Loucy (cell line): ENCODE data around the gene CCDC47.

Experiments used
- H2AFZ ChIP-seq: fragments of 200-600 bp; sonication (generic); 2 replicates; pipeline ENCODE4 v1.6.0; 2016; ENCODE audit warnings: antibody characterized with exemption, mild to moderate bottlenecking, low read length, moderate library complexity
- H3F3A ChIP-seq: fragments of 200-600 bp; 2 replicates; pipeline ENCODE4 v1.6.0; 2016; ENCODE audit warnings: antibody characterized with exemption, low read depth, mild to moderate bottlenecking
- H3K27me3 ChIP-seq: fragments of 200-600 bp; sonication (generic); 2 replicates; pipeline ENCODE4 v1.6.1; 2014; ENCODE audit warnings: low read length, mild to moderate bottlenecking; ENCODE audit not compliant: insufficient read depth, poor library complexity, severe bottlenecking
- H3K36me3 ChIP-seq: fragments of 200-600 bp; sonication (generic); 2 replicates; pipeline ENCODE4 v1.6.1; 2016; ENCODE audit warnings: low read length; ENCODE audit not compliant: insufficient read depth
- H3K4me1 ChIP-seq: fragments of 200-600 bp; sonication (generic); 2 replicates; pipeline ENCODE4 v1.5.1; 2014; ENCODE audit warnings: low read length, mild to moderate bottlenecking; ENCODE audit not compliant: insufficient read depth, poor library complexity, severe bottlenecking
- H3K4me2 ChIP-seq: fragments of 200-600 bp; sonication (generic); 2 replicates; pipeline ENCODE4 v1.6.0; 2014; ENCODE audit warnings: antibody characterized with exemption, low read length, low read depth, mild to moderate bottlenecking; ENCODE audit not compliant: poor library complexity, severe bottlenecking
- H3K4me3 ChIP-seq: fragments of 200-600 bp; sonication (generic); 2 replicates; pipeline ENCODE4 v1.5.1; 2014; ENCODE audit warnings: low read length, mild to moderate bottlenecking, mixed read lengths; ENCODE audit not compliant: poor library complexity, severe bottlenecking
- H3K79me2 ChIP-seq: fragments of 200-600 bp; sonication (generic); 2 replicates; pipeline ENCODE4 v1.6.1; 2014; ENCODE audit warnings: low read length; ENCODE audit not compliant: insufficient read depth
- H3K9ac ChIP-seq: fragments of 200-600 bp; sonication (generic); 2 replicates; pipeline ENCODE4 v1.6.0; 2014; ENCODE audit warnings: mild to moderate bottlenecking, low read depth, low read length, moderate library complexity; ENCODE audit not compliant: poor library complexity, severe bottlenecking
- H3K9me2 ChIP-seq: fragments of 200-600 bp; sonication (generic); replicated peaks from 2 replicates; pipeline ENCODE4 v1.6.1; 2016; ENCODE audit warnings: low read depth, low read length, mixed read lengths
- H3K9me3 ChIP-seq: fragments of 200-600 bp; sonication (generic); 2 replicates; pipeline ENCODE4 v1.6.1; 2014; ENCODE audit warnings: mild to moderate bottlenecking, antibody characterized with exemption, low read length, low read depth; ENCODE audit not compliant: insufficient read depth
- H4K20me1 ChIP-seq: fragments of 200-600 bp; sonication (generic); 2 replicates; pipeline ENCODE4 v1.6.0; 2014; ENCODE audit warnings: antibody characterized with exemption, low read length, mild to moderate bottlenecking; ENCODE audit not compliant: insufficient read depth, poor library complexity, severe bottlenecking
- EZH2phosphoT487 ChIP-seq: fragments of 200-600 bp; IDR thresholded peaks from 2 replicates; pipeline ENCODE4 v1.6.1; 2018; ENCODE audit warnings: antibody characterized with exemption, mild to moderate bottlenecking, moderate library complexity, borderline replicate concordance
- TF ChIP-seq, protein P1 (sequence below): fragments of 200-600 bp; sonication (generic); conservative IDR thresholded peaks from 2 replicates; pipeline ENCODE4 v1.5.1; 2014; ENCODE audit warnings: mild to moderate bottlenecking, antibody characterized with exemption, low read length

The CCDC47 gene

DNA sequence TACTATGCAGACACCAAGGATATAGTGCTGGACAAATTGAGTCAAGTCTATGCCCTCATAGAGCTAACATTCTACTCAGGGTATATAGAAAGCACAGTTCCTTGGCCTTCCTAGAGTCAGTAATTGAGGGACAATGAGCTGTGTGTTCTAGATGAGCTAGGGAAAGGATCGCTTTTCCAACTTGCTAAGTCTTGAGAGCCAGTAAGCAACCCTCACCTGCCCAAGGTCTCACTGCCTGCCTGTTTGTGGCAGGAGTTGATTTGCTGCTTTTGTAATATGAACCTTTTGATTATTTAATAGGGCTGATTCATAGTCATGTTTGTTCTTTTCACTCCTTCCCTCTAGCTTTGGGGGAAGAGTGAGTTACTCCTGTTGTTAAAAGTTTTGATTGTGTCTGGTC is 7.1 kb upstream of the CCDC47 start:
- TF ChIP-seq, protein P1, sequence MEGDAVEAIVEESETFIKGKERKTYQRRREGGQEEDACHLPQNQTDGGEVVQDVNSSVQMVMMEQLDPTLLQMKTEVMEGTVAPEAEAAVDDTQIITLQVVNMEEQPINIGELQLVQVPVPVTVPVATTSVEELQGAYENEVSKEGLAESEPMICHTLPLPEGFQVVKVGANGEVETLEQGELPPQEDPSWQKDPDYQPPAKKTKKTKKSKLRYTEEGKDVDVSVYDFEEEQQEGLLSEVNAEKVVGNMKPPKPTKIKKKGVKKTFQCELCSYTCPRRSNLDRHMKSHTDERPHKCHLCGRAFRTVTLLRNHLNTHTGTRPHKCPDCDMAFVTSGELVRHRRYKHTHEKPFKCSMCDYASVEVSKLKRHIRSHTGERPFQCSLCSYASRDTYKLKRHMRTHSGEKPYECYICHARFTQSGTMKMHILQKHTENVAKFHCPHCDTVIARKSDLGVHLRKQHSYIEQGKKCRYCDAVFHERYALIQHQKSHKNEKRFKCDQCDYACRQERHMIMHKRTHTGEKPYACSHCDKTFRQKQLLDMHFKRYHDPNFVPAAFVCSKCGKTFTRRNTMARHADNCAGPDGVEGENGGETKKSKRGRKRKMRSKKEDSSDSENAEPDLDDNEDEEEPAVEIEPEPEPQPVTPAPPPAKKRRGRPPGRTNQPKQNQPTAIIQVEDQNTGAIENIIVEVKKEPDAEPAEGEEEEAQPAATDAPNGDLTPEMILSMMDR, result no peak
- TF ChIP-seq EZH2phosphoT487, result no peak
- no peaks in the 10 kb centered on the region for H3K9me2 ChIP-seq
- H3K9me3 ChIP-seq, result no peaks in the 10 kb centered on the region
- no peaks in the 10 kb centered on the region for H3K27me3 ChIP-seq
- H3F3A ChIP-seq, result no peaks in the 10 kb centered on the region
- peaks cover 17% of the 10 kb centered on the region; the same call in 1 of the 2 replicates for H3K36me3 ChIP-seq
- H3K4me3 ChIP-seq, result peak overlapping the region; percentile 56
- H3K79me2 ChIP-seq, result peaks cover 99% of the 10 kb centered on the region
- H3K4me1 ChIP-seq, result peaks cover 73% of the 10 kb centered on the region
- H3K4me2 ChIP-seq, result peak overlapping the region; percentile 93
- H3K9ac ChIP-seq, result peak overlapping the region; percentile 14
- H4K20me1 ChIP-seq, result peaks cover 93% of the 10 kb centered on the region
- no peak overlapping the region for H2AFZ ChIP-seq

DNA sequence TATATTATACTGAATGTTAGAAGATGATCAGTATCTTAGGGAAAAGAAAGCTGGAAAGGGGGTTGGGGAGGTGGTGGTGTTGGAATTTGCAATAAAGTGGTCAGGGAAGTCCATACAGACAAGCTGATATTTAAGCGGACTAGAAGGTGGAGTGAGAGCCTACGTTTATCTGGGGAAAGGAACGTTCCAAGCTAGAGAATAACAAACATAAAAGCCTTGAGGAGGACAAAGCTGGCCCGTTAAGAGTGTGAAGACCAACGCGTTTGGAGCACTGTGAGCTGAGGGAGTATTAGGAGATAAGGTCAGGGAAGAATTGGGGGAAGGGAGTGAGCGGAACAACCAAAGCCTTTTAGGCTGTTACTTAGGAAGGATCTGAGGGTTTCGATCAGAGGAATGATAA is 2.0 kb upstream of the CCDC47 start:
- Histone ChIP-seq H3F3A (0 out of 2 replicates have a peak, but pooled peaks cover 4% of the 10 kb centered on the region), H3K27me3 (no peaks in the 10 kb centered on the region), H2AFZ (no peak overlapping the region), H3K36me3 (peaks cover 8% of the 10 kb centered on the region; the same call in 1 of the 2 replicates), H3K9me2 (no peaks in the 10 kb centered on the region), H3K4me3 (peak overlapping the region; percentile 92), H4K20me1 (peaks cover 78% of the 10 kb centered on the region), H3K4me1 (peaks cover 62% of the 10 kb centered on the region), H3K79me2 (peaks cover 92% of the 10 kb centered on the region), H3K4me2 (peak overlapping the region; percentile 93), H3K9me3 (no peaks in the 10 kb centered on the region), H3K9ac (peak overlapping the region; percentile 96)
- TF ChIP-seq, protein P1, result no peak
- TF ChIP-seq EZH2phosphoT487, result no peak

DNA sequence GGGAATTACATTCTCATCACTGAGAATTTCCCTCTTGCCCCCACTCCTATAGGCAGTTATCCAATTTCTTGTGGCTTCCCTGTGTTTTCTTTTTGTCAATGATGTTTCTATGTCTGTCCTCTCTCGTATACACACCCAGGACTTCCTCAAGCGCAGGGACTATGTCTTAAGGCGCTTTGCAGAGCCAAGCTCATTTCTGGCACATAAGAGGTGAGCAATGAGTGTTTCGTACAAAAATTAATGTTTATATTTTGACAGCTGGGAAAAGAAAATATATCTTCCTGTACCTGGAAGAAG is 1.5 kb upstream of the CCDC47 start:
- Histone ChIP-seq H3F3A (0 out of 2 replicates have a peak, but pooled peaks cover 4% of the 10 kb centered on the region), H3K27me3 (no peaks in the 10 kb centered on the region), H4K20me1 (peaks cover 75% of the 10 kb centered on the region), H3K9me3 (no peaks in the 10 kb centered on the region), H3K4me3 (peak overlapping the region; percentile 92), H3K36me3 (peaks cover 8% of the 10 kb centered on the region; the same call in 1 of the 2 replicates), H3K9ac (peak overlapping the region; percentile 96), H3K4me2 (peak overlapping the region; percentile 93), H2AFZ (no peak overlapping the region), H3K9me2 (no peaks in the 10 kb centered on the region), H3K79me2 (peaks cover 92% of the 10 kb centered on the region), H3K4me1 (peaks cover 62% of the 10 kb centered on the region)
- TF ChIP-seq EZH2phosphoT487, result no peak
- TF ChIP-seq, protein P1, result no peak
